Measurements from ENCODE around the gene MFGE8.

DNA sequence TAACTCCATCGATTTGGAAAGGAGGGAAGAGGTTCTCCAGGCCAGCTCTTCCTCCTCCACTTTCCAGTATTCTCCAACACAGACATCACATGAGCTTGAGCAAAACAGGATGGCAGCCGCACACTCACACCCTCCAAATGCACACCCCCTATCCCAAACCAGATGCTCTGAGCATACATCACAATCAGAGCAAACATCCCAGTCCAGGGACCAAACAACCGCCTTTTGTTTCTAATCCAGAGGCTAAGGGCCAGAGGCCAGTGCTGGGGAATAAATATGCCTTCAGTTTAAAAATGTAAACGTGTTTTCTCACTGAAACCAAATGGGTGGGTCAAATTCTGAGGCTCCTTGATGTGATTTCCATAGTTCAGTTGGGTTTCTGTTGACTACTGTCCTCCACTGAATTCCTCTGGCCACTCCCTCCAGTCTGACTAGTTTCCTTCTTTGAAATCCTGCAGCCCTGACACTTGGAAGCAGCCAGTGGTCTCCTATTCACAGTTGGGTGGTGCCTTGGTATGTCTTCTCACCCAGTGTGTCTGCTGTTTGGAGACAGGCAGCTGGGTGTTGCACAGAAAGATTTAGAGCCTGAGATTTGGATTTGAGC, 19.2 kb upstream of the MFGE8 start:
- TF ChIP-seq, protein P1, sequence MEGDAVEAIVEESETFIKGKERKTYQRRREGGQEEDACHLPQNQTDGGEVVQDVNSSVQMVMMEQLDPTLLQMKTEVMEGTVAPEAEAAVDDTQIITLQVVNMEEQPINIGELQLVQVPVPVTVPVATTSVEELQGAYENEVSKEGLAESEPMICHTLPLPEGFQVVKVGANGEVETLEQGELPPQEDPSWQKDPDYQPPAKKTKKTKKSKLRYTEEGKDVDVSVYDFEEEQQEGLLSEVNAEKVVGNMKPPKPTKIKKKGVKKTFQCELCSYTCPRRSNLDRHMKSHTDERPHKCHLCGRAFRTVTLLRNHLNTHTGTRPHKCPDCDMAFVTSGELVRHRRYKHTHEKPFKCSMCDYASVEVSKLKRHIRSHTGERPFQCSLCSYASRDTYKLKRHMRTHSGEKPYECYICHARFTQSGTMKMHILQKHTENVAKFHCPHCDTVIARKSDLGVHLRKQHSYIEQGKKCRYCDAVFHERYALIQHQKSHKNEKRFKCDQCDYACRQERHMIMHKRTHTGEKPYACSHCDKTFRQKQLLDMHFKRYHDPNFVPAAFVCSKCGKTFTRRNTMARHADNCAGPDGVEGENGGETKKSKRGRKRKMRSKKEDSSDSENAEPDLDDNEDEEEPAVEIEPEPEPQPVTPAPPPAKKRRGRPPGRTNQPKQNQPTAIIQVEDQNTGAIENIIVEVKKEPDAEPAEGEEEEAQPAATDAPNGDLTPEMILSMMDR (IDR thresholded peaks at IDR 0.05; ENCODE audit: insufficient read depth, low read length), result no peak
- TF ChIP-seq SPI1 (IDR thresholded peaks at IDR 0.05; ENCODE audit: borderline replicate concordance, low read depth) (no peak), GABPA (IDR thresholded peaks at IDR 0.05; ENCODE audit: low read depth) (no peak), POLR2AphosphoS5 (IDR thresholded peaks at IDR 0.05; ENCODE audit: low read depth) (no peak)
- TF ChIP-seq, protein P2, sequence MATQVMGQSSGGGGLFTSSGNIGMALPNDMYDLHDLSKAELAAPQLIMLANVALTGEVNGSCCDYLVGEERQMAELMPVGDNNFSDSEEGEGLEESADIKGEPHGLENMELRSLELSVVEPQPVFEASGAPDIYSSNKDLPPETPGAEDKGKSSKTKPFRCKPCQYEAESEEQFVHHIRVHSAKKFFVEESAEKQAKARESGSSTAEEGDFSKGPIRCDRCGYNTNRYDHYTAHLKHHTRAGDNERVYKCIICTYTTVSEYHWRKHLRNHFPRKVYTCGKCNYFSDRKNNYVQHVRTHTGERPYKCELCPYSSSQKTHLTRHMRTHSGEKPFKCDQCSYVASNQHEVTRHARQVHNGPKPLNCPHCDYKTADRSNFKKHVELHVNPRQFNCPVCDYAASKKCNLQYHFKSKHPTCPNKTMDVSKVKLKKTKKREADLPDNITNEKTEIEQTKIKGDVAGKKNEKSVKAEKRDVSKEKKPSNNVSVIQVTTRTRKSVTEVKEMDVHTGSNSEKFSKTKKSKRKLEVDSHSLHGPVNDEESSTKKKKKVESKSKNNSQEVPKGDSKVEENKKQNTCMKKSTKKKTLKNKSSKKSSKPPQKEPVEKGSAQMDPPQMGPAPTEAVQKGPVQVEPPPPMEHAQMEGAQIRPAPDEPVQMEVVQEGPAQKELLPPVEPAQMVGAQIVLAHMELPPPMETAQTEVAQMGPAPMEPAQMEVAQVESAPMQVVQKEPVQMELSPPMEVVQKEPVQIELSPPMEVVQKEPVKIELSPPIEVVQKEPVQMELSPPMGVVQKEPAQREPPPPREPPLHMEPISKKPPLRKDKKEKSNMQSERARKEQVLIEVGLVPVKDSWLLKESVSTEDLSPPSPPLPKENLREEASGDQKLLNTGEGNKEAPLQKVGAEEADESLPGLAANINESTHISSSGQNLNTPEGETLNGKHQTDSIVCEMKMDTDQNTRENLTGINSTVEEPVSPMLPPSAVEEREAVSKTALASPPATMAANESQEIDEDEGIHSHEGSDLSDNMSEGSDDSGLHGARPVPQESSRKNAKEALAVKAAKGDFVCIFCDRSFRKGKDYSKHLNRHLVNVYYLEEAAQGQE (IDR thresholded peaks at IDR 0.05; ENCODE audit: insufficient replicate concordance, low read depth), result no peak

Data from HL-60 (cell line).